K562 (cell line): Measurements from ENCODE around the gene GLB1L. TPM values are rescaled to one million over a fixed set of nuclear protein-coding genes. Genes with fewer than 3 reads are reported as not detected.

ENCODE experiments used
- ASH1L ChIP-seq: fragments of 450-650 bp; IDR thresholded peaks from 2 replicates; pipeline ENCODE4 v1.6.1; 2018; ENCODE audit warnings: borderline replicate concordance, mild to moderate bottlenecking, low read depth; ENCODE audit not compliant: partially characterized antibody
- BCOR ChIP-seq: fragments of 450-650 bp; IDR thresholded peaks from 2 replicates; pipeline ENCODE4 v1.6.1; 2016
- CBX5 ChIP-seq: IDR thresholded peaks from 2 replicates; pipeline ENCODE4 v1.6.1; 2014; ENCODE audit warnings: low read depth, borderline replicate concordance
- CHD2 ChIP-seq: IDR thresholded peaks from 2 replicates; pipeline ENCODE4 v1.6.1; 2011; ENCODE audit warnings: low read depth, low read length
- CXXC5 ChIP-seq: fragments of 250-450 bp; sonication (Bioruptor Pico); IDR thresholded peaks from 2 replicates; pipeline ENCODE4 v1.8.0; 2022; ENCODE audit warnings: inconsistent platforms, mild to moderate bottlenecking, moderate library complexity
- DMBX1 ChIP-seq: fragments of 250-450 bp; sonication (Bioruptor Pico); IDR thresholded peaks from 2 replicates; pipeline ENCODE4 v1.8.0; 2022; ENCODE audit warnings: inconsistent platforms, mild to moderate bottlenecking, moderate library complexity, borderline replicate concordance
- FOS ChIP-seq: IDR thresholded peaks from 3 replicates; pipeline ENCODE4 v1.6.1; 2011; ENCODE audit not compliant: insufficient read length; ENCODE audit errors: extremely low read depth
- FOSL1 ChIP-seq: fragments of 200-800 bp; sonication (Bioruptor generic); conservative IDR thresholded peaks from 2 replicates; pipeline ENCODE4 v1.6.1; 2016; ENCODE audit warnings: missing genetic modification characterization, missing compliant biosample characterization
- FOXJ3 ChIP-seq: sonication (generic); formaldehyde crosslinking; IDR thresholded peaks from 2 replicates; pipeline ENCODE4 v1.4.0; 2020; ENCODE audit warnings: mild to moderate bottlenecking, missing genetic modification reagents
- MED1 ChIP-seq: sonication (generic); formaldehyde crosslinking; IDR thresholded peaks from 2 replicates; pipeline ENCODE4 v1.8.1; 2023; ENCODE audit warnings: missing genetic modification reagents, borderline replicate concordance
- NCOA1 ChIP-seq: fragments of 450-650 bp; IDR thresholded peaks from 2 replicates; pipeline ENCODE4 v1.6.1; 2016; ENCODE audit warnings: low read depth
- NR2F6 ChIP-seq: fragments of 450-650 bp; formaldehyde crosslinking; IDR thresholded peaks from 2 replicates; pipeline ENCODE4 v1.4.0; 2020; ENCODE audit warnings: mild to moderate bottlenecking
- NR3C1 ChIP-seq: sonication (generic); formaldehyde crosslinking; IDR thresholded peaks from 2 replicates; pipeline ENCODE4 v1.8.1; 2022; ENCODE audit warnings: missing genetic modification reagents
- PHF8 ChIP-seq: fragments of 200-600 bp; sonication (generic); IDR thresholded peaks from 2 replicates; pipeline ENCODE4 v1.6.1; 2012; ENCODE audit warnings: mixed run types, mild to moderate bottlenecking, inconsistent platforms, low read length, moderate library complexity, borderline replicate concordance
- POLR2A ChIP-seq: fragments of 450-650 bp; conservative IDR thresholded peaks from 2 replicates; pipeline ENCODE4 v1.6.1; 2016
- POLR2B ChIP-seq: fragments of 450-650 bp; IDR thresholded peaks from 2 replicates; pipeline ENCODE4 v1.6.1; 2018; ENCODE audit warnings: low read depth; ENCODE audit not compliant: partially characterized antibody
- SNIP1 ChIP-seq: fragments of 450-650 bp; IDR thresholded peaks from 2 replicates; pipeline ENCODE4 v1.7.1; 2017; ENCODE audit warnings: low read depth, mild to moderate bottlenecking
- SRSF9 ChIP-seq: fragments of 200-400 bp; formaldehyde crosslinking; IDR thresholded peaks from 2 replicates; pipeline ENCODE4 v1.6.1; 2017; ENCODE audit warnings: low read depth, low read length, borderline replicate concordance
- SUPT5H ChIP-seq: fragments of 450-650 bp; IDR thresholded peaks from 2 replicates; pipeline ENCODE4 v1.6.1; 2016
- TARDBP ChIP-seq: fragments of 450-650 bp; IDR thresholded peaks from 2 replicates; pipeline ENCODE4 v1.6.1; 2016
- TEAD1 ChIP-seq, 2 experiments: fragments of 450-650 bp in 1 of 2; sonication (generic) in 1 of 2; formaldehyde crosslinking; IDR thresholded peaks; 2 replicates each; pipeline versions ENCODE4 v1.4.0 to v1.8.0; 2020 to 2022; ENCODE audit warnings: mild to moderate bottlenecking in 2 of 2, missing genetic modification reagents in 1 of 2
- U2AF2 ChIP-seq: fragments of 200-400 bp; formaldehyde crosslinking; optimal IDR thresholded peaks from 2 replicates; pipeline ENCODE3; 2017; ENCODE audit warnings: low read depth, mild to moderate bottlenecking, low read length
- VEZF1 ChIP-seq: fragments of 200-800 bp; sonication (Bioruptor generic); IDR thresholded peaks from 2 replicates; pipeline ENCODE4 v1.6.1; 2017; ENCODE audit warnings: missing genetic modification characterization, missing compliant biosample characterization
- ZFX ChIP-seq: sonication (generic); formaldehyde crosslinking; IDR thresholded peaks from 2 replicates; pipeline ENCODE4 v1.8.0; 2022; ENCODE audit warnings: mild to moderate bottlenecking, missing genetic modification reagents, moderate library complexity
- ZKSCAN8 ChIP-seq: fragments of 200-800 bp; sonication (Bioruptor generic); IDR thresholded peaks from 2 replicates; pipeline ENCODE4 v1.6.1; 2016; ENCODE audit warnings: missing genetic modification characterization, missing compliant biosample characterization
- ZNF184 ChIP-seq: sonication (generic); formaldehyde crosslinking; IDR thresholded peaks from 2 replicates; pipeline ENCODE4 v1.5.0; 2020; ENCODE audit warnings: missing genetic modification reagents
- ZNF311 ChIP-seq: fragments of 250-450 bp; sonication (Bioruptor Pico); IDR thresholded peaks from 2 replicates; pipeline ENCODE4 v1.4.0; 2020; ENCODE audit warnings: mild to moderate bottlenecking, moderate library complexity
- ZNF347 ChIP-seq: fragments of 450-650 bp; formaldehyde crosslinking; IDR thresholded peaks from 2 replicates; pipeline ENCODE4 v1.4.0; 2020; ENCODE audit warnings: low read depth, mild to moderate bottlenecking, moderate library complexity
- ZNF354B ChIP-seq: fragments of 250-450 bp; sonication (Bioruptor Pico); IDR thresholded peaks from 2 replicates; pipeline ENCODE4 v1.4.0; 2020
- ZNF76 ChIP-seq: fragments of 250-450 bp; sonication (Bioruptor Pico); IDR thresholded peaks from 2 replicates; pipeline ENCODE4 v1.4.0; 2020; ENCODE audit warnings: mild to moderate bottlenecking, moderate library complexity, borderline replicate concordance
- polyA plus RNA-seq, 8 experiments: library from polyadenylated mRNA; depleted of rRNA in 4 of 8; stranded (reverse) in 5 of 8; unstranded in 3 of 8; fragments of >200 nt; fragmentation: Nextera tagmentation in 2 of 8; fragmentation: Illumina TruSeq in 1 of 8; extraction: Ambion mirVana in 2 of 8; extraction: Trizol in 1 of 8; gene quantifications; 2 replicates each; pipeline versions ENCODE4 v1.2.1 to v1.2.3, GENCODE V29; 2011 to 2014; ENCODE audit warnings: inconsistent platforms in 1 of 8, missing spikeins in 1 of 8
- total RNA-seq, 7 experiments: library from RNA; depleted of rRNA in 6 of 7; stranded (reverse); fragments of >200 nt in 6 of 7; fragmentation: Illumina TruSeq in 2 of 7; extraction: Trizol in 2 of 7; gene quantifications; 2 replicates each; pipeline versions ENCODE4 v1.2.1 to v1.2.3, GENCODE V29; 2011 to 2021; ENCODE audit warnings: low replicate concordance in 1 of 7
- TF ChIP-seq, protein P1 (sequence below): fragments of 250-450 bp; sonication (Bioruptor Pico); IDR thresholded peaks from 2 replicates; pipeline ENCODE4 v1.5.0; 2020; ENCODE audit warnings: mild to moderate bottlenecking

The GLB1L gene
- total and polyA plus RNA-seq, 9 of the 15 experiments (the other 6 are each of a cell fraction or from before 2014, with no cell fraction given): 0.42 to 2.9 (median 2.5) TPM

DNA sequence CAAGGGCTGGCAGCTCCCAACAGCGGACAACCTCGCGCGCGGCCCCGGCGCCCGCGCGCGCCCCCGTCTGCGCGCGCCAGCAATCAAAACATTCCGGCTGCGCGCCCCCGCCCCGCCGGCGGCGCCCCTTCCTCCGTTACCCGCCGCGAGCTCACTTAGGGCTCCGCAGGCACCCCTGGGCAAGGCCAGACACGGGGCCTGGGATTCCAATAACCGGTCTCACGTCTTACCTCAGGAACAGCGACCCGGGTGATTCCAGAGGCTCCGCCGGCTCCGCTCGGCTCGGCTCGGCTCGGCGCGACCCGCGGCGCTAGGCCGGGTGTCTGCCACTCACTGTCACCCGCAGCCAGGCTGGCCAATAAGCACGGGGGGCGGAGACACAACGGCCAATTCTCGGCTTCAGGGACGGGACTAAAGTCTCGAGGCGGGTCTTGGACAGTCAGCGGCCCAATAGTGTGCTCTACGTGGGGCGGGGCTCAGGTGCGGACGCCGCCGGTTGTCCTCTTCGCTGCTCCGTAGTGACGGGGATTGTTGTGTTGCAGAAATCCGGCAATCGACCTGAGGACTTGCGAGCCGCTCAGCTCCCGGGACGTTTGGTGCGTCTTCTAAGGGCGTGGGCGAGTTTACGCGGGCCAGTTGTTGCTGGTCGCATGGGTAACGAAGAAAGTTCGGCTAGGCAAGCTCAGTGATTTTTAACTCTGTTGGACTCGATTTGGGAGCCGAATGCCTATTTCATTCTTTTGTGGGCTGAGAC lies 15.8 kb downstream of the GLB1L start, which contains the start of the genes ANKZF1 and ATG9A (continued):
- TF ChIP-seq CXXC5 (CRISPR knock-in tag) (peak; percentile 85), ZKSCAN8 (CRISPR knock-in tag) (peak; percentile 68; the same call in 1 of the 2 replicates), SRSF9 (no peak), SUPT5H (peak; percentile 82), ZNF76 (CRISPR knock-in tag) (no peak), PHF8 (peak; percentile 73; the same call in 1 of the 2 replicates), POLR2B (peak; percentile 81), DMBX1 (CRISPR knock-in tag) (peak; percentile 90; the same call in 1 of the 2 replicates), CBX5 (no peak), NR3C1 (CRISPR knock-in tag) (no peak), SNIP1 (no peak), ZNF311 (CRISPR knock-in tag) (no peak), ZFX (CRISPR knock-in tag) (peak; percentile 89), VEZF1 (CRISPR knock-in tag) (peak; percentile 38), ZNF347 (CRISPR knock-in tag) (no peak), TARDBP (no peak), NR2F6 (CRISPR knock-in tag) (no peak), ZNF184 (CRISPR knock-in tag) (no peak), POLR2A (peak; percentile 86), CHD2 (peak; percentile 87), ZNF354B (no peak), FOSL1 (tag) (peak; percentile 43), MED1 (no peak), FOS (peak; percentile 94), ASH1L (peak; percentile 90), FOXJ3 (CRISPR knock-in tag) (no peak), NCOA1 (no peak), TEAD1 (CRISPR knock-in tag; IDR thresholded peaks at IDR 0.05) (peak in 1 of 2 experiments; percentile 71; a peak in 1 of 4 replicates), U2AF2 (no peak), BCOR (no peak)
- TF ChIP-seq, protein P1, sequence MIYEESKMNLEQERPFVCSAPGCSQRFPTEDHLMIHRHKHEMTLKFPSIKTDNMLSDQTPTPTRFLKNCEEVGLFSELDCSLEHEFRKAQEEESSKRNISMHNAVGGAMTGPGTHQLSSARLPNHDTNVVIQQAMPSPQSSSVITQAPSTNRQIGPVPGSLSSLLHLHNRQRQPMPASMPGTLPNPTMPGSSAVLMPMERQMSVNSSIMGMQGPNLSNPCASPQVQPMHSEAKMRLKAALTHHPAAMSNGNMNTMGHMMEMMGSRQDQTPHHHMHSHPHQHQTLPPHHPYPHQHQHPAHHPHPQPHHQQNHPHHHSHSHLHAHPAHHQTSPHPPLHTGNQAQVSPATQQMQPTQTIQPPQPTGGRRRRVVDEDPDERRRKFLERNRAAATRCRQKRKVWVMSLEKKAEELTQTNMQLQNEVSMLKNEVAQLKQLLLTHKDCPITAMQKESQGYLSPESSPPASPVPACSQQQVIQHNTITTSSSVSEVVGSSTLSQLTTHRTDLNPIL (CRISPR knock-in tag): no peak
